LNCAP (cell line): ENCODE data around the gene MAP4K4.

Source experiments
- CTCF ChIP-seq: fragments of 450-650 bp; IDR thresholded peaks from 2 replicates; pipeline ENCODE4 v1.5.1; 2017; ENCODE audit warnings: mild to moderate bottlenecking

MAP4K4 gene

GRCh38 chr2:101777337-101777736 is 79.8 kb downstream of the MAP4K4 start:
- TF ChIP-seq CTCF = no peak

GRCh38 chr2:101778102-101778501 is 80.6 kb downstream of the MAP4K4 start:
- no peak for TF ChIP-seq CTCF

GRCh38 chr2:101779190-101779589 is 81.7 kb downstream of the MAP4K4 start:
- no peak for TF ChIP-seq CTCF

GRCh38 chr2:101779656-101780055 is 82.1 kb downstream of the MAP4K4 start:
- no peak for TF ChIP-seq CTCF

GRCh38 chr2:101781326-101781725 is 83.8 kb downstream of the MAP4K4 start:
- TF ChIP-seq CTCF = no peak

- TF ChIP-seq CTCF = no peak
Observed at GRCh38 chr2:101781791-101782426, 84.4 kb downstream of the MAP4K4 start.

GRCh38 chr2:101782427-101782792 is 84.9 kb downstream of the MAP4K4 start:
- TF ChIP-seq CTCF = no peak

- no peak for TF ChIP-seq CTCF
Observed at GRCh38 chr2:101787097-101787496, 89.6 kb downstream of the MAP4K4 start.
